HUDEP-2 (cell line): ENCODE results near the gene ATP8A2.
A peak's percentile ranks its signal among the peaks of the same experiment; 100 is the strongest.
"Not testable (repeated sequence)": the region's sequence is repeated elsewhere in the genome, so short reads cannot be mapped to it uniquely, and the experiment has no call there.

Source experiments
- DNase-seq, 76 experiments: peaks; one replicate each; lab custom pipeline; 2025; ENCODE audit not compliant: unreplicated experiment in 76 of 76; lab: John Stamatoyannopoulos, UW

Gene ATP8A2

GRCh38 chr13:25529425-25529824 is 157.7 kb downstream of the ATP8A2 start:
- no peak for DNase-seq

GRCh38 chr13:25538276-25538675 is 166.5 kb downstream of the ATP8A2 start:
- peak in 1 of 76 experiments; percentile 1 for DNase-seq

- peak in 9 of 76 experiments; percentile 1 to 55 (median 11) for DNase-seq
These were observed 169.8 kb downstream of the ATP8A2 start for GRCh38 chr13:25541434-25542123.

- not testable (repeated sequence) for DNase-seq
These were observed 177.2 kb downstream of the ATP8A2 start for GRCh38 chr13:25548991-25549390.

GRCh38 chr13:25561812-25562211 is 190.0 kb downstream of the ATP8A2 start:
- no peak for DNase-seq

GRCh38 chr13:25570185-25570584 is 198.4 kb downstream of the ATP8A2 start:
- DNase-seq = no peak

- no peak for DNase-seq
These were observed 199.5 kb downstream of the ATP8A2 start for GRCh38 chr13:25571237-25571636.

- not testable (repeated sequence) for DNase-seq
These were observed 200.4 kb downstream of the ATP8A2 start for GRCh38 chr13:25572171-25572570.

GRCh38 chr13:25574437-25575411 is 202.9 kb downstream of the ATP8A2 start:
- DNase-seq = peak in 69 of 76 experiments; percentile 1 to 82 (median 48)

GRCh38 chr13:25575562-25575961 is 203.8 kb downstream of the ATP8A2 start:
- no peak for DNase-seq

- DNase-seq = no peak
These were observed 206.8 kb downstream of the ATP8A2 start for GRCh38 chr13:25578526-25578925.

GRCh38 chr13:25579221-25579620 is 207.4 kb downstream of the ATP8A2 start:
- DNase-seq = no peak

GRCh38 chr13:25581351-25581750 is 209.6 kb downstream of the ATP8A2 start:
- DNase-seq = no peak

GRCh38 chr13:25584087-25584486 is 212.3 kb downstream of the ATP8A2 start:
- DNase-seq = no peak

- DNase-seq = no peak
These were observed 213.2 kb downstream of the ATP8A2 start for GRCh38 chr13:25585000-25585399.

GRCh38 chr13:25587326-25587980 is 215.7 kb downstream of the ATP8A2 start:
- no peak for DNase-seq

- no peak for DNase-seq
These were observed 216.7 kb downstream of the ATP8A2 start for GRCh38 chr13:25588336-25589060.

GRCh38 chr13:25598421-25598820 is 226.6 kb downstream of the ATP8A2 start:
- DNase-seq = no peak

GRCh38 chr13:25602176-25602575 is 230.4 kb downstream of the ATP8A2 start:
- no peak for DNase-seq

- no peak for DNase-seq
These were observed 232.3 kb downstream of the ATP8A2 start for GRCh38 chr13:25604106-25604505.
